ENCODE results near the gene CEACAM20. TPM values are rescaled to one million over a fixed set of nuclear protein-coding genes. Genes with fewer than 3 reads are reported as not detected.
"Not testable (repeated sequence)": the region's sequence is repeated elsewhere in the genome, so short reads cannot be mapped to it uniquely, and the experiment has no call there.

The CEACAM20 gene
- total and polyA plus RNA-seq, 8 donors, result 0.55 TPM; not detected in 7

- 16 to 25% (median 23%) methylated on average over 6 of the region's 6 CpGs for WGBS, 5 donors
- no peak for DNase-seq
- H3K4me3 ChIP-seq, result peak overlapping the region; percentile 71 to 90 (median 78)
- H3K27me3 ChIP-seq, result no peaks in the 10 kb centered on the region
- H3K9me3 ChIP-seq, result peaks cover 18 to 57% (median 42%) of the 10 kb centered on the region in 4 donors
- H3K36me3 ChIP-seq, result peaks cover 25 to 40% (median 39%) of the 10 kb centered on the region in 4 donors
- peaks cover 13 to 25% (median 24%) of the 10 kb centered on the region in 4 donors for H3K4me1 ChIP-seq
- peak overlapping the region in 1 of 5 donors; percentile 90 for H3K27ac ChIP-seq
- intact Hi-C loops (cut with DNase I; ENCODE audit: low total_unique reads), result no loop called here
- TF ChIP-seq EP300 (IDR thresholded peaks at IDR 0.05), result no peak
- TF ChIP-seq POLR2A (IDR thresholded peaks at IDR 0.05), result no peak
Observed at GRCh38 chr19:44499559-44499958, 29.9 kb downstream of the CEACAM20 start.

GRCh38 chr19:44498988-44499387, 30.5 kb downstream of the CEACAM20 start:
- 96 to 100% (median 97%) methylated on average over 6 to 9 of the region's 9 CpGs for WGBS, 5 donors
- Histone ChIP-seq H3K27me3 (no peaks in the 10 kb centered on the region), H3K27ac (no peak overlapping the region), H3K9me3 (peaks cover 23 to 63% (median 47%) of the 10 kb centered on the region in 4 donors), H3K36me3 (peaks cover 30 to 46% (median 45%) of the 10 kb centered on the region in 4 donors), H3K4me3 (peak overlapping the region; percentile 71 to 90 (median 78)), H3K4me1 (peaks cover 13 to 25% (median 24%) of the 10 kb centered on the region in 4 donors)
- peak in 1 of 2 donors; percentile 16 for DNase-seq
- intact Hi-C loops (cut with DNase I; ENCODE audit: low total_unique reads), result no loop called here
- TF ChIP-seq CTCF (IDR thresholded peaks at IDR 0.05), result no peak

GRCh38 chr19:44496711-44497110, 32.8 kb downstream of the CEACAM20 start:
- H3K4me3 ChIP-seq, result no peak overlapping the region
- H3K4me1 ChIP-seq, result peaks cover 13 to 25% (median 24%) of the 10 kb centered on the region in 4 donors
- no peak overlapping the region for H3K27ac ChIP-seq
- no peaks in the 10 kb centered on the region for H3K27me3 ChIP-seq
- WGBS, 5 donors, result 94 to 100% (median 100%) methylated on average over 1 of the region's 1 CpG
- DNase-seq, result no peak
- peaks cover 40 to 86% (median 70%) of the 10 kb centered on the region in 4 donors for H3K9me3 ChIP-seq
- intact Hi-C loops (cut with DNase I; ENCODE audit: low total_unique reads), result no loop called here
- H3K36me3 ChIP-seq, result peaks cover 51 to 69% (median 67%) of the 10 kb centered on the region in 4 donors
- TF ChIP-seq CTCF (IDR thresholded peaks at IDR 0.05) (no peak), POLR2AphosphoS5 (IDR thresholded peaks at IDR 0.05) (no peak), POLR2A (IDR thresholded peaks at IDR 0.05) (no peak)

- intact Hi-C loops (cut with DNase I; ENCODE audit: low total_unique reads), result no loop called here
- Histone ChIP-seq H3K4me1 (no peaks in the 10 kb centered on the region), H3K27ac (no peak overlapping the region), H3K9me3 (peaks cover 92 to 100% (median 100%) of the 10 kb centered on the region in 4 donors), H3K36me3 (peaks cover 46 to 87% (median 59%) of the 10 kb centered on the region in 4 donors), H3K4me3 (no peak overlapping the region), H3K27me3 (no peaks in the 10 kb centered on the region)
- TF ChIP-seq POLR2AphosphoS5 (IDR thresholded peaks at IDR 0.05), result no peak
- TF ChIP-seq CTCF (IDR thresholded peaks at IDR 0.05), result no peak
- TF ChIP-seq POLR2A (IDR thresholded peaks at IDR 0.05), result no peak
- no peak for TF ChIP-seq EP300 (IDR thresholded peaks at IDR 0.05)
- WGBS, 5 donors, result 82 to 98% (median 97%) methylated on average over 7 of the region's 7 CpGs
- DNase-seq, result no peak
Observed at GRCh38 chr19:44476559-44477408, 52.7 kb downstream of the CEACAM20 start.

- not testable (repeated sequence) for H3K4me3 ChIP-seq
Observed at GRCh38 chr19:44468730-44469129, 60.7 kb downstream of the CEACAM20 start.

GRCh38 chr19:44462600-44463286, 66.7 kb downstream of the CEACAM20 start:
- 39 to 55% (median 47%) methylated on average over 3 of the region's 3 CpGs for WGBS, 5 donors
- H3K27ac ChIP-seq; H3K4me3 ChIP-seq; intact Hi-C loops (cut with DNase I; ENCODE audit: low total_unique reads); H3K4me1 ChIP-seq; DNase-seq; H3K36me3 ChIP-seq; H3K27me3 ChIP-seq: not testable (repeated sequence)
- peaks cover 7 to 94% (median 85%) of the 10 kb centered on the region in 4 donors for H3K9me3 ChIP-seq

More at GRCh38 chr19:44468730-44469129, 60.7 kb downstream of the CEACAM20 start:
- intact Hi-C loops (cut with DNase I; ENCODE audit: low total_unique reads); H3K4me1 ChIP-seq; H3K27me3 ChIP-seq; H3K36me3 ChIP-seq; H3K27ac ChIP-seq; DNase-seq: not testable (repeated sequence)
- 64 to 78% (median 73%) methylated on average over 5 of the region's 5 CpGs for WGBS, 5 donors
- H3K9me3 ChIP-seq, result peaks cover 35 to 98% (median 94%) of the 10 kb centered on the region in 4 donors

Data from stomach (tissue), 9 donors.